ENCODE results near the gene TCF12. TPM values are rescaled to one million over a fixed set of nuclear protein-coding genes. Genes with fewer than 3 reads are reported as not detected.

Gene TCF12
- total RNA-seq, 1 donor from 2014 or later: 84.6 TPM

DNA sequence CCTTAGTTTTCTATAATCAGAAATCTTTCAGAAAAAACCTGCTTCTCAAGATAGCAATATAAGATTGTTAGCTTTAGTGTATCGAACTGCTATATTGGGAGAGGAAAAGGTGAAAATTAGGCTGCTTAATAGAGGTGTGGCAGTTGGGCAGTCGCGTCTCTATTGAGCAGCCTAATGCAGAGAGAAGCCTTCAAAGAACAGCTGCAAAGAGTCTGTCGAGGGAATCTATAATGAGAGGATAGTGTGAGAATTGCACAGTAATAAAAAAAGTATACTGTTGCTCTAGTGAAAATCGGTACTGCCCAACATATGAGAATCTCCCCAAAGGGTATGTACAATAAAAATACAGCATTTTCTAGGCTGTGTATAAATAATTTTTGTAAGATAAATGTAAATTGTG is 184.4 kb downstream of the TCF12 start:
- TF ChIP-seq, protein P1, sequence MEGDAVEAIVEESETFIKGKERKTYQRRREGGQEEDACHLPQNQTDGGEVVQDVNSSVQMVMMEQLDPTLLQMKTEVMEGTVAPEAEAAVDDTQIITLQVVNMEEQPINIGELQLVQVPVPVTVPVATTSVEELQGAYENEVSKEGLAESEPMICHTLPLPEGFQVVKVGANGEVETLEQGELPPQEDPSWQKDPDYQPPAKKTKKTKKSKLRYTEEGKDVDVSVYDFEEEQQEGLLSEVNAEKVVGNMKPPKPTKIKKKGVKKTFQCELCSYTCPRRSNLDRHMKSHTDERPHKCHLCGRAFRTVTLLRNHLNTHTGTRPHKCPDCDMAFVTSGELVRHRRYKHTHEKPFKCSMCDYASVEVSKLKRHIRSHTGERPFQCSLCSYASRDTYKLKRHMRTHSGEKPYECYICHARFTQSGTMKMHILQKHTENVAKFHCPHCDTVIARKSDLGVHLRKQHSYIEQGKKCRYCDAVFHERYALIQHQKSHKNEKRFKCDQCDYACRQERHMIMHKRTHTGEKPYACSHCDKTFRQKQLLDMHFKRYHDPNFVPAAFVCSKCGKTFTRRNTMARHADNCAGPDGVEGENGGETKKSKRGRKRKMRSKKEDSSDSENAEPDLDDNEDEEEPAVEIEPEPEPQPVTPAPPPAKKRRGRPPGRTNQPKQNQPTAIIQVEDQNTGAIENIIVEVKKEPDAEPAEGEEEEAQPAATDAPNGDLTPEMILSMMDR (IDR thresholded peaks at IDR 0.05; ENCODE audit: insufficient read depth, low read length, poor library complexity, severe bottlenecking): no peak
- no peaks in the 10 kb centered on the region for H3K27me3 ChIP-seq (ENCODE audit: control insufficient read depth, insufficient read depth, low read length)
- DNase-seq (ENCODE audit: low read depth): no peak
- H3K36me3 ChIP-seq (ENCODE audit: control insufficient read depth, insufficient read depth, low read length): no peaks in the 10 kb centered on the region
- no peak overlapping the region for H3K4me3 ChIP-seq (ENCODE audit: low read depth, low read length)

DNA sequence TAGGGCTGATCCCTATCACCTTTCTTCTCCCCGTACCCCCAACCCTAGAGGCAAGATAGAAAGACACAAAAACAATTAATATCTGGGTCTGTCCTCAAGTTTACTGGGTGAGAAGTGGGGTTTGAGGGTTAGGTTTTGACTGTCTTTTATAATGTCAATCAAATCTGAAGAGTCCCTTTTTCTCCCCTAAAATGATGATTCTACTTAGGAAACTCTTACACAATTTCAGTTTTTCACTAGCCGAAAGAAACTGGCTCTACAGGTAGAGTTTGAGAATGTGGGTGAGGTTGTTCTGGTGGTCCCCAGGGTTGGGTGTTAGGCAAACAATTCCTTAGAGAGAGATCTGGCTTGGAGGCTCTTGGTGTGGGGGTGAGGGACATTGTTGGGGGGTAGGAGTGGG is 189.9 kb downstream of the TCF12 start:
- Histone ChIP-seq H3K27me3 (ENCODE audit: control insufficient read depth, insufficient read depth, low read length) (no peaks in the 10 kb centered on the region), H3K36me3 (ENCODE audit: control insufficient read depth, insufficient read depth, low read length) (no peaks in the 10 kb centered on the region), H3K4me3 (ENCODE audit: low read depth, low read length) (no peak overlapping the region)
- DNase-seq (ENCODE audit: low read depth): no peak
- TF ChIP-seq, protein P1 (IDR thresholded peaks at IDR 0.05; ENCODE audit: insufficient read depth, low read length, poor library complexity, severe bottlenecking): no peak

DNA sequence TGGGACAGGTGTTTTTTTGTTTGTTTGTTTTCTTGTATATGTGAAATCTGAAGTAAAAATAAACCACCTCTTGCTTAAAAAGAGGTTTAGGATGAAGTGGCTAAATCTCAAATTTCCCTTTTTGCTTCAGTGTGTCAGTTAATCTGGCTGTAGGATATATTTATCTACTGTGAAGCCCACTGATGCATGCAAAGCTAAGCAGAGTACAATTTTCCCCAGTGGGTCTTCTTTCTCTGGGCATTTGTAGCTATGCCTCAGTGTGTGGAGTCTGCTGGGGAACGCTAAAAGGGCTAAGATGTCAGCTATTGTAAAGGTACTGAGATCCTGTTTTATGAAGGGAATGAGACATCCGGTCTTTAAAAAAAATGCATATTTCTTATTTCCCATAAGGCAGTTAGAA is 190.6 kb downstream of the TCF12 start:
- H3K36me3 ChIP-seq (ENCODE audit: control insufficient read depth, insufficient read depth, low read length): no peaks in the 10 kb centered on the region
- H3K27me3 ChIP-seq (ENCODE audit: control insufficient read depth, insufficient read depth, low read length): no peaks in the 10 kb centered on the region
- TF ChIP-seq, protein P1 (IDR thresholded peaks at IDR 0.05; ENCODE audit: insufficient read depth, low read length, poor library complexity, severe bottlenecking): no peak
- no peak for DNase-seq (ENCODE audit: low read depth)
- H3K4me3 ChIP-seq (ENCODE audit: low read depth, low read length): no peak overlapping the region

DNA sequence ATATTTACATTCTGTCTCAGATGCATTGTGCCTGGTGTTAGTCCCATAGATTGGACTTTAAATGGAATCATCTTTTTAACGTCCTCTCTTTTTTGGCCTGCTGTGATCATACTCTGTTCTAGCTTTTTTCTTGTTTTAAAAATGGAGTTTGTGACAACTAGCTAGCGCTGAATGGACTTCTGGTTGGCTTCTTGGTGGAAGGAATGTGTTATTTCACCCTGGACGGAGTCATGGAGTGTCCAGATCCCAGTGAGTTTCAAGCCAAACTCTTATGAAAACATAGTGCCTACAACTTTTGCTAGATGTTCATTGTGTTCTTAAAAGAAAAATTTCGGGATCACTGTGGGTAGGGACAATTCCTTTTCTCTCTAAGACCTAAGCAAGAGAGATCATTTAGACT is 192.6 kb downstream of the TCF12 start:
- TF ChIP-seq, protein P1 (IDR thresholded peaks at IDR 0.05; ENCODE audit: insufficient read depth, low read length, poor library complexity, severe bottlenecking): no peak
- H3K36me3 ChIP-seq (ENCODE audit: control insufficient read depth, insufficient read depth, low read length): no peaks in the 10 kb centered on the region
- no peak for DNase-seq (ENCODE audit: low read depth)

DNA sequence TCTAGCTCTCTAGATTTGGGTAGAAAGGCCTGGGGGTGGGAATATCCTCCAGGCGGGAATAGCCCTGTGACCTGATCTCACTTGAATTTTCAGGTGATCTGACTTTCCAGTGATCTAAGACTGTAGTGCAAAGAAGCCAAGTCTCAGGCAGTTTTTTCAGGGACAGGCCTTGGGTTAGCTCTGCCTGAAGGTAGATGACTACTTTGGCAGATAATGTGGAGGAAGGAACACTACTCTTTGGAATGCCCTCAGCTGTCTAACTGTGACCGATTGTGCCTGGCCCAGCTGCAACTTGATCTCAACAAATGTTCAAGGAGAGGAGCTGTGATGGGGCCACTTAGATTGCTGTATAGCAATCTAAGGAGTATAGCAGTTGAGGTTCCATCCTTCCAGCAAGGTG is 193.7 kb downstream of the TCF12 start:
- no peaks in the 10 kb centered on the region for H3K36me3 ChIP-seq (ENCODE audit: control insufficient read depth, insufficient read depth, low read length)
- no peak overlapping the region for H3K4me3 ChIP-seq (ENCODE audit: low read depth, low read length)
- DNase-seq (ENCODE audit: low read depth): no peak
- TF ChIP-seq, protein P1 (IDR thresholded peaks at IDR 0.05; ENCODE audit: insufficient read depth, low read length, poor library complexity, severe bottlenecking): no peak
- H3K27me3 ChIP-seq (ENCODE audit: control insufficient read depth, insufficient read depth, low read length): no peaks in the 10 kb centered on the region

More for the DNA sequence above, 192.6 kb downstream of the TCF12 start:
- Histone ChIP-seq H3K4me3 (ENCODE audit: low read depth, low read length) (no peak overlapping the region), H3K27me3 (ENCODE audit: control insufficient read depth, insufficient read depth, low read length) (no peaks in the 10 kb centered on the region)

DNA sequence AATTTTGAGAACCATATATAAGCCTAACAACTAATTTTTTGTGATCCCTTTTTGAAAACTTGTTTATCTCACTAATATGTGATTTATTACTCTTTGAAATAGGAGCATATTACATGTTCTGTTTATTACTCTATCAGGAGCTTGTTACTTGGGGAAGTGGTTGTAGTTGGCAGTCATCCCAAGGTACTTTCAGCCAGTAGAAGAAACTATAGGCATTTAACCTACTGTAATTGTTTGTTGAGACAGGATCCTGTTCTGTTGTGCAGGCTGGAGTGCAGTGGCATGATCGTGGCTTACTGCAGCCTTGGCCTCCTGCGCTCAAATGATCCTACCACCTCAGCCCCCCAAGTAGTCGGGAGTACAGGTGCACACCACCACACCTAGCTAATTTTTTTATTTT is 195.6 kb downstream of the TCF12 start:
- H3K36me3 ChIP-seq (ENCODE audit: control insufficient read depth, insufficient read depth, low read length): no peaks in the 10 kb centered on the region
- H3K4me3 ChIP-seq (ENCODE audit: low read depth, low read length): no peak overlapping the region
- no peaks in the 10 kb centered on the region for H3K27me3 ChIP-seq (ENCODE audit: control insufficient read depth, insufficient read depth, low read length)
- TF ChIP-seq, protein P1 (IDR thresholded peaks at IDR 0.05; ENCODE audit: insufficient read depth, low read length, poor library complexity, severe bottlenecking): no peak
- no peak for DNase-seq (ENCODE audit: low read depth)

All from kidney epithelial cell (primary cell).